ENCODE data around the gene NELFCD.
"Not testable (repeated sequence)": the region's sequence is repeated elsewhere in the genome, so short reads cannot be mapped to it uniquely, and the experiment has no call there.

NELFCD gene

DNA sequence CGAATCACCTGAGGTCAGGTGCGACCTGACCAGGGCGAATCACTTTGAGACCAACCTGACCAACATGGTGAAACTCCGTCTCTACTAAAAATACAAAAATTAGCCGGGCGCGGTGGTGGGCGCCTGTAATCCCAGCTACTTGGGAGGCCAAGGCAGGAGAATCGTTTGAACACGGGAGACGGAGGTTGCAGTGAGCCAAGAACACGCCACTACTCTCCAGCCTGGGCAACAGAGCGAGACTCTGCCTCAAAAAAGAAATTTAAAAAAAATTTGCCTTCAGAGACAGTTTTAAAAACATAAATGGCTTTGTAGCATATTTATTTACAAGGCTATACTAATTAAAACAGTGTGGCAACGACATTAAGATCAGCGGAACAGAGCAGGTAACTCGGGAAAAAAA lies 60.4 kb downstream of the NELFCD start:
- peak overlapping the region; percentile 79 for H3K4me3 ChIP-seq (ENCODE audit: extremely low read depth, insufficient read depth, low read length, poor library complexity, severe bottlenecking)
- 93 to 95% methylated on average over 8 to 13 of the region's 16 CpGs for WGBS, 2 experiments (ENCODE audit: insufficient coverage in 2 of 2)
- not testable (repeated sequence) for H3K27ac ChIP-seq (ENCODE audit: low read depth, low read length, severe bottlenecking); H3K9me3 ChIP-seq (ENCODE audit: control insufficient read depth, low read length); H3K4me1 ChIP-seq (ENCODE audit: control insufficient read depth, insufficient read depth, low read length, poor library complexity, severe bottlenecking)
- peaks cover 40% of the 10 kb centered on the region for H3K36me3 ChIP-seq (ENCODE audit: control insufficient read depth, insufficient read depth, low read length)

DNA sequence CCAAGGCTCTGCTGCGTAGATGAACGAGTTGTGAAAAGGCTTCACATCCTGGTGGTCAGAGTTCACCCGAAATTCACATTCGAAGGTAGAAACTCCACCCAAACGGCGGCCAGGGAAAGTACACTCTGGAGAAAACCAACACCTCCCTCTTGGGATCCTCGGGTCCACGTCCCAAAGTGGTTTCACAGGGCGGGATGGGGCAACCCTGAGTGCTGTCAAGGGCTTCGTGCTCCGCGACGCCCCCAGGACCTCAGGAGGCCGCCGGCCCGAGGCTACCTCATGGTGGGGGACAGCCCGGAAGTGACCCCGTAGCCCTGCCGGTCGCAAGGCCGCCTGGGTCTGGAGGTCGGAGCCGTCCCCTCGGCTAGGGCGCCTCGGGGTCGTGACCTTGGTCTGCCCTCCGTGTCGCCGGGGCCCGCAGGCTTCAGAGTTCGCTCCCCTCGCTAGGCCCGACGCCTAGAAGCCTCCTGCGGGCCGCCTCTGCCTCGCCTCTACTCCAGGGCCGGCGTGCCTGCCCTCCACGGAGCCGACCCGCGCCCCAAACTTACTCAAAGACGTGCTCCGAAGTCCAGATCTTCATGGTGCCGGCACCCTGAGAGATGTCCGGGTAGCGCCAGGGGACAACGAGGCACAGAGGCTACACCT lies 61.2 kb downstream of the NELFCD start, which contains the start of gene PRELID3B:
PRELID3B (minus strand) TSS at position 636 of the 645 bp plus-strand sequence; CDS start at position 580, 56 bp downstream.
- H3K36me3 ChIP-seq (ENCODE audit: control insufficient read depth, insufficient read depth, low read length) = peaks cover 33% of the 10 kb centered on the region
- H3K4me3 ChIP-seq (ENCODE audit: extremely low read depth, insufficient read depth, low read length, poor library complexity, severe bottlenecking) = peak within 1 kb of the TSS; percentile 79
- 8 to 11% methylated on average over 36 to 38 of the region's 50 CpGs for WGBS, 2 experiments (ENCODE audit: insufficient coverage in 2 of 2)
- H3K4me1 ChIP-seq (ENCODE audit: control insufficient read depth, insufficient read depth, low read length, poor library complexity, severe bottlenecking) = peaks cover 10% of the 10 kb centered on the region
- H3K27ac ChIP-seq (ENCODE audit: low read depth, low read length, severe bottlenecking) = peak within 1 kb of the TSS; percentile 49
- peaks cover 5% of the 10 kb centered on the region for H3K9me3 ChIP-seq (ENCODE audit: control insufficient read depth, low read length)

DNA sequence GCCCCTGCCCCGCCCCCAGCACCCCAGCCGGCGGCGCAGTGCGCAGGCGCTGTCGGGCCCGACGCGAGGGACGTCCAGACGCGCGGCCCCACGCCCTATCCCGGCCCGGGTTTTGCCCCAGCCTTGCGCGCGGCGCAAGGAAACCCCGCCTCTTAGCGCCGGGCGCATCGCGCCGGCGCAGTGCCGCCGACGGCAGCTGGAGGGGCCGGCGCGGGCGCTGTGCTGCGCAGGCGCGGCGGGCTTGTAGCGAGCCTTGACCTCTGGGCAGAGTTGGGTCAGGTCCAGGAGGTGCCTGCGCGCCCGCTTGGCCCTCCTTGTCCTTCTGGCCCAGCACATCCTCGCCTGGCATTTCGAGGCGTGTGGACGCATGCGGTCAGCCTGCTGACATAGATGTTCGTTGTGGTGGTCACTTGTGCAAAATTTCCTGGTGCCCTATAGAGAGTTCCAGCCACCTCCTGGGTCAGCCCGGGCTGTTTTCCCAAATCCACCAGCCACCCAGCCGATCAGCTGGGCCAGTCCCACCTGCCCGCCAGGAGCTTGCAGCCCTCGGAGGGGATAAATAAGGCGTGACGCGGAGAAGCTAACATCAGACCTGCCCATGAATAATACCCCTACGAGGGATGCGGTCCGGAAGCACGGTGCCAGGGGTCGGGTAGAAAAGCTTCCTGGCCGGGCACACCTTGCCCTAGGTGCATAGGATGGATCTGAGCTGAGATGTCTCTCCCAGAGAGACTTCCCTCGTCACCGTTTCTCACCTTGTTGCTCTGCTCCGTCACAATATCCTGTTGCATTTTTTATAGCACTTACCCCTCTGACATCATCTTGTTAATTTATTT lies 62.0 kb downstream of the NELFCD start:
- 28 to 33% methylated on average over 47 to 57 of the region's 66 CpGs for WGBS, 2 experiments (ENCODE audit: insufficient coverage in 2 of 2)
- Histone ChIP-seq H3K36me3 (ENCODE audit: control insufficient read depth, insufficient read depth, low read length) (peaks cover 26% of the 10 kb centered on the region), H3K27ac (ENCODE audit: low read depth, low read length, severe bottlenecking) (no peak overlapping the region), H3K4me3 (ENCODE audit: extremely low read depth, insufficient read depth, low read length, poor library complexity, severe bottlenecking) (peak overlapping the region; percentile 79), H3K9me3 (ENCODE audit: control insufficient read depth, low read length) (peaks cover 5% of the 10 kb centered on the region), H3K4me1 (ENCODE audit: control insufficient read depth, insufficient read depth, low read length, poor library complexity, severe bottlenecking) (peaks cover 11% of the 10 kb centered on the region)

DNA sequence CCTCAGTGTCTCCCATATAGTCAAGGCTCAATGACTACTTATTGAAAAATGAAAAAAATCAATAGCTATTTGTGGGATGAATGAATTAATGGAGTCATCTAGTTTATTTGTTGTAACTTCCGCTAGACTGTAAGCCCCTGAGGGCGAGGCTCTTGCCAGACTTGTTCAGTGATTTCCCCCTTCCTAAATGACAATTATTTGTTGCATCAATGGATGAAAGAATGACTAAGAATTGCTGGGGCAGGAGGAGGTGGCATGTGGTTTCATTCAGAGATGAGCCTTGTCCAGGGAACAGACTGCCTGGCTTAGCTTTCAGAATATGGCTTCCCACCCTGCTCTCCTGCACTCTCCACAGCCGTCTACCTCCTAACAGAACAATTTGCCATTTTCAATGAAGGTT lies 62.6 kb downstream of the NELFCD start:
- peaks cover 17% of the 10 kb centered on the region for H3K4me1 ChIP-seq (ENCODE audit: control insufficient read depth, insufficient read depth, low read length, poor library complexity, severe bottlenecking)
- peaks cover 5% of the 10 kb centered on the region for H3K9me3 ChIP-seq (ENCODE audit: control insufficient read depth, low read length)
- 100% methylated on average over 2 of the region's 3 CpGs; no CpG with 5 or more reads in 1 of the 2 experiments for WGBS, 2 experiments (ENCODE audit: insufficient coverage in 2 of 2)
- no peak overlapping the region for H3K4me3 ChIP-seq (ENCODE audit: extremely low read depth, insufficient read depth, low read length, poor library complexity, severe bottlenecking)
- peaks cover 21% of the 10 kb centered on the region for H3K36me3 ChIP-seq (ENCODE audit: control insufficient read depth, insufficient read depth, low read length)
- H3K27ac ChIP-seq (ENCODE audit: low read depth, low read length, severe bottlenecking) = no peak overlapping the region

DNA sequence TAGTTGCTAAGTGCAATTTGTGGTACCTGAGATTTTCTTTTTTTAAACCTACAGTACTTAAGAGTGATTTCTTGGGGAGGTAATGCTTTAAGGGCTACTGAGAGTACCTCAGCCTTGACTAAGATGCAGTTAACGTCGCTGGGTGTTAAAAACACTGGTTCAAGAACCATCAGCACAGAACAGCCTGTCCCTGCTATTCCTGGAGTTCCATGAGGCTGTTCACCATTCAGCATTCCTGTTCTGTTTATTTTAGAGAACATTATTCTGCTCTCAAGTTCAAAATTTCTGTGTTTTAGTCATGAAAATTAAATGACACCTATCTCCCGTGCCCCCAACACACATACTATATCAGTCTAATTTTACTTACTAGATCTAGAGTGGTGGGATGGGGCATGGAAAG lies 63.2 kb downstream of the NELFCD start:
- peaks cover 5% of the 10 kb centered on the region for H3K9me3 ChIP-seq (ENCODE audit: control insufficient read depth, low read length)
- no peak overlapping the region for H3K4me3 ChIP-seq (ENCODE audit: extremely low read depth, insufficient read depth, low read length, poor library complexity, severe bottlenecking)
- H3K36me3 ChIP-seq (ENCODE audit: control insufficient read depth, insufficient read depth, low read length) = peaks cover 21% of the 10 kb centered on the region
- H3K4me1 ChIP-seq (ENCODE audit: control insufficient read depth, insufficient read depth, low read length, poor library complexity, severe bottlenecking) = peaks cover 17% of the 10 kb centered on the region
- 94 to 100% methylated on average over 2 of the region's 3 CpGs for WGBS, 2 experiments (ENCODE audit: insufficient coverage in 2 of 2)
- no peak overlapping the region for H3K27ac ChIP-seq (ENCODE audit: low read depth, low read length, severe bottlenecking)
